NCI-H82 treated with DMSO at 0.1 percent for 48 hours (cell line): ENCODE data around the gene DRC7.
"Not testable (repeated sequence)": the region's sequence is repeated elsewhere in the genome, so short reads cannot be mapped to it uniquely, and the experiment has no call there.

Experiments
- DNase-seq: peaks from one replicate; lab custom pipeline; 2025; ENCODE audit not compliant: unreplicated experiment; lab: John Stamatoyannopoulos, UW

DRC7 gene

DNA sequence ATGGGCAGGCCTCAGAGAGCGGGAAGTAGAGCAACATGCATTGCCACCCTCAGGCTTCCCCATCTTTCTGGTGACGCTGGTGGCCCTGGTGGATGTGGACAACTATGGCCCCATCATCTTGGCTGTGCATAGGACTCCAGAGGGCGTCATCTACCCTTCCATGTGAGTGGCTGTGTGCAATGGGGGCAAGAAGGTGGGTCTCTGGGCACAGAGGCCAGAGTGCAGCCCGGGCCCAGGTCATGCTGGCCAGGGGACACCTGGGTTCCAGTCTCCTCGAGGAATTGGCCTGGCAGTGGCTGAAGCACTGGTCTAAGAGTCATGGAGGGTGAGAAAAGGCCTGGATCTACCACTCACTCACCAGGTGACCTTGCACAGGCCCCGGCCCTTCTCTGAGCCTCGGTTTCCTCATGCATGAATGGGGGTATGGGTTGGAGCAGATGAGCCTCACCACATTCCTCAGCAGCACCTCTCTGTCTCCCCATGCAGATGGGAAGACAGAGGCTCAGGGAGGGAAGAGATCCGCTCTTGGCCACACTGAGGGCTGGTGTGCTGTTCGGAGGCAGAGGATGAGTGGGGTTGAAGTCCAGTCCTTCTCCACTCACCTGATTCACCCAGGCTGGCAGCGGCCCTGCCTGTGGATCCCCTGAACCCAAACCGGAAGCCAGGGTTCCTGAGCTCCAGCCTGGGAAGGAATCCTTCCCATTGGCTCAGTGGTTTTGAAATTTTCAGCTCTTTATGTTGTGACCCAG lies 33.7 kb upstream of the DRC7 start:
- no peak for DNase-seq

- no peak for DNase-seq
Observed at GRCh38 chr16:57661510-57661909, 33.1 kb upstream of the DRC7 start.

DNA sequence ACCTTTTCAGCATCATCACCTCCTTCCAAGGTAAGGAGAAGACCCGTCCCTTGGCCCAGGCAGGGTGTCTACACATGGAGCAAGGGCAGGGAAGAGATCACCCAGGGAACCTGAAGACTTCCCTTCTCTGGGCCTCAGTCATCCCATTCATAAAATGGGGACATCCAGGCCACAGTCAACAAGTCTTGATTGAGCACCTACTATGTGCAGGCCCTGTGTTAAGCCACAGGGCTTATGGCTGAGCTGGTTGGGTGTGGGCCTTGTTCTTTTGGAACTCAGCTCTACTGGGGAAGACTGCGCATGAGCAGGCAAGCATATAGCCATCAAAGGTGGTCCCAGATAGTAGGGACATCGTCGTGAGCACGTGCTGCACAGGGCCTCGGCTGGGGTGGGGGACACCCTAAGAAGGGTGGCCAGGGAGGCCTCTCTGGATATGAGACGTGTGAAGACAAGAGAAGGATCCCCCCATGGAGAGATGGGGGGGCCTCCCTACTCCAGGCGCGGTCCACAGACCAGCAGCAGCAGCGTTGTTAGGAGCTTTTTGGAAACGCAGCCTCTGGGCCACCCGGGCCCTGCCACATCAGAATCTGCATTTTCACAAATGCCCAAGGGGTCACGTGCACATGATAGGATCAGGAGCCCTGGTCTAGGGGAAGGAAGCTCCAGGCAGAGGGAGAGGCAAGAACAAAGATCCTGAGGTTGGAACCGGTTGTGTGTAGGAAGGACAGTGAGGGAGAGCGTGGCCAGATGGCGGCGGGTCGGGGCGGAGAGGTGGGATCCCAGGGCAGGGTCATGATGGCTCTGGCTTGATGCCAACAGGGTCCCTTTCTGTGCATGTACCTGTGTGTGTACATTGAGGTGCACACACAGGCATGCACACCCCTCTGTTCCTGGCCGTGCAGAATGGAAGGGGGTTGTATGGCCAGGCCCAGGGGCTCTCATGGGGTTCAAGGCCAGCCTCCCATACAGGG lies 32.4 kb upstream of the DRC7 start:
- no peak for DNase-seq

DNA sequence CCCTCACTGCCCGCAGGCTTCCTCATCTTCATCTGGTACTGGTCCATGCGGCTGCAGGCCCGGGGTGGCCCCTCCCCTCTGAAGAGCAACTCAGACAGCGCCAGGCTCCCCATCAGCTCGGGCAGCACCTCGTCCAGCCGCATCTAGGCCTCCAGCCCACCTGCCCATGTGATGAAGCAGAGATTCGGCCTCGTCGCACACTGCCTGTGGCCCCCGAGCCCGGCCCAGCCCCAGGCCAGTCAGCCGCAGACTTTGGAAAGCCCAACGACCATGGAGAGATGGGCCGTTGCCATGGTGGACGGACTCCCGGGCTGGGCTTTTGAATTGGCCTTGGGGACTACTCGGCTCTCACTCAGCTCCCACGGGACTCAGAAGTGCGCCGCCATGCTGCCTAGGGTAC lies 31.2 kb upstream of the DRC7 start:
- DNase-seq, result no peak

GRCh38 chr16:57663917-57664661 lies 30.5 kb upstream of the DRC7 start:
- DNase-seq, result no peak

DNA sequence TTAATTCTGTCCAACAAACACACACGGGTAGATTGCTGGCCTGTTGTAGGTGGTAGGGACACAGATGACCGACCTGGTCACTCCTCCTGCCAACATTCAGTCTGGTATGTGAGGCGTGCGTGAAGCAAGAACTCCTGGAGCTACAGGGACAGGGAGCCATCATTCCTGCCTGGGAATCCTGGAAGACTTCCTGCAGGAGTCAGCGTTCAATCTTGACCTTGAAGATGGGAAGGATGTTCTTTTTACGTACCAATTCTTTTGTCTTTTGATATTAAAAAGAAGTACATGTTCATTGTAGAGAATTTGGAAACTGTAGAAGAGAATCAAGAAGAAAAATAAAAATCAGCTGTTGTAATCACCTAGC lies 30.0 kb upstream of the DRC7 start:
- DNase-seq, result no peak

DNA sequence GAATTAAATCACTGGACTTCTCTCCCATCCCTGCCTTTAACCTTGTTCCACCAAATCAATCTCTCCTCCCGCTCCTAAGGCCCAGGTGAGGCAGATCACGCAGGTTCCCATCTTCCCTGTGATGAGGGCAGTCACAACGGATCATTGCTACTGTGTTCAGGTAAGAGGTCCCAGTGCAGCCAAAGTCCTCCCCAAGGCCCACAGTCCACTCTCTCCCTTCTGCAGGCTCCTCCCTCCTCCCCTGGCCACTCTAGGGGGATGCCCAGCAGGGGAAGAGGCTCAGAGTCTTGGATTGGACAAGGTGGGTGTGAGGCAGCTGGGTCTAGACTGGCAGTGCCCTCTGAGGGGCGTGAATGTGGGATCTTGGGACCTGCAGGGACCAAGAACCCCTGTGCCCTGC lies 29.1 kb upstream of the DRC7 start:
- no peak for DNase-seq

DNA sequence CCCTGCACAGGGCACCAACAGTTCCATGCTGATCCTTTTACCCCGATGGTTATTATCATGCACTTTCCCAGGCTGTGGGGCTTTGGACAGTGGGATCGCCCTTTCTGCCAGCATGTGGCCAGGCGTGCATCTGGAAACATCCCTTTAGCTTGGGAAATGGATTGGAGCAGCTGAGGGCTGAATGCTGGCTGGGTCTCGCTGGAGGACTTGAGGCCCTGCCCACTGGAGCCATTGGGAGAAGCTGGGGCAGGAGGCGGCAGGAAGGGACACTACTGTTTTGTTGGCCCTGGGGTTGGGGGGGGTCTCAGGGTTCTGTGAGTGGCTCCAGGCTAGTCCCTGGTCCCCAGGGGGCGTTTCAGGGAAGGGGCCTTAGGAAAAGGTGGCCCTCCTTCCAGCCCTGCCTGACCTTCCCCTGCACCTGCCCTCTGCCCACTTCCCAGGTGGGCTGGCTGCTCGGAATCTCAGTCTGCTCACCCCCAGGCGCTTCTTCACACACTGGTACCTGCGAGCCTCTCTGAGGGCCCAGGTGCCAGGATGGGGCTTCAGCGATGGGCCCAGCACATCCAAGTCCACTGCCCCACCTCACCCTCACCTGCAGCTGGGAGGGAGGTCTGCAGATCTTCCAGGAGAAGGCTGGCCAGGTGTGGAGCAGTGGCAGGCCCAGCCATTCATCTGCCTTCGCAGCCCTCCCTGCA lies 28.1 kb upstream of the DRC7 start:
- no peak for DNase-seq

DNA sequence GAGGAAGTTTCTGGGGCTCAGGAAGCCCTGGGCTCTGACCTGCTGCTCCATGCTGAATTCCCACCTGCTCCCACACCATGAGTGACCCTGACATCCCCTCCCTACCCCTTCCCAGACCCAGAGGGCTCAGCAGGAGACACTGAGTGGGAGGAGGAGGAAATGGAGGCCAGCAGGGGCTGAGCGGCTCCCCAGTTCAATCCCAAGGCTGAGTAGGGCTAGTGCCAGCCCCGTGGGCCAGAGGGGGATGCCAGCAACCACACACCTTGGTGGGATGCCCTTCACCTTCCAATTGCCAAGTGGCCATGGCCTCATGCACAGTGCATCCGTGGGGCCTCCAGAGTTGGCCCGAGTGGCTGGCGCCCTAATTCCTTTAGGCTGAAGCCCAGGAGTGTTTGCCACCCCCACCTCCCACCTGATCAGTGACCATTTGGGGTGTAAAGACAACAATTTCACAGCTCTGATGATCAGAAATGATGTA lies 27.5 kb upstream of the DRC7 start:
- DNase-seq, result no peak

- DNase-seq, result no peak
Observed at GRCh38 chr16:57667526-57668262, 26.9 kb upstream of the DRC7 start.

- DNase-seq, result no peak
Observed at GRCh38 chr16:57668263-57668571, 26.4 kb upstream of the DRC7 start, which contains the start of gene ADGRG3. Gene ADGRG3, plus strand, starts transcription at chr16:57668306. Its CDS starts 42 bp downstream, at chr16:57668348.

- DNase-seq, result no peak
Observed at GRCh38 chr16:57668630-57669475, 25.8 kb upstream of the DRC7 start.

DNA sequence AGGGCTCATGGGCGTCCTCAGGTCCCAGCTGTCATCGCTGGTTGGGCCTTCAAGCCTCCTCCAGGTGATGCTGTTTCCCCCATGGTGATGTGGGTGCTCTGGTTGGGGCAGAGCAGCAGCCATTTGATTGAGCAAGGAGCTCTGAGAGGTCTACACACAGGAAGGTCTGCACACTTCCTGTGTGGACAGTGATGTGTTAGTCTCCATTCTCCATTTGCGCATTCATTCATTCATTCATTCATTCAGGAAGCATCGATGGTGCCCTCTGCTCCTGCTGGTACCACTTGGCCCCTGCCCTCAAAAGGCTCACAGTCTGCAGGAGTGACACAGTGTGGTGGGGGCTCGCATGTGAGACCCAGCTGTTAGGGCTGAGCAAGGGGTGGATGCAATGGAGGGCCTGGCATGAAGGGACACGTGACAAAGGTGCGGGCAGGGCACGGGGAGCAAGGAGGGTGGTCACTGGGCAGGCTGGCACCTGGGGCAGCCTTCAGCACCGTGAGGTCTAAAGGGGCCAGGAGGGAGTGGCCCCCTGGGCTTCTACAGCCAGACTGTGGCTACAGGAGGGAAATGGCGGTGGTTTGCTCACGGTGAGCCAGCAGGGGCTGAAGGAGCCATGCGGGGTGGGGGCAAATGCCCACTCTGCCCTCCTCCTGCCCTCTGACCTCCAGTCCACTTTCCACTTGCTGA lies 25.0 kb upstream of the DRC7 start:
- DNase-seq, result no peak

GRCh38 chr16:57670196-57670595 lies 24.4 kb upstream of the DRC7 start:
- DNase-seq, result no peak

DNA sequence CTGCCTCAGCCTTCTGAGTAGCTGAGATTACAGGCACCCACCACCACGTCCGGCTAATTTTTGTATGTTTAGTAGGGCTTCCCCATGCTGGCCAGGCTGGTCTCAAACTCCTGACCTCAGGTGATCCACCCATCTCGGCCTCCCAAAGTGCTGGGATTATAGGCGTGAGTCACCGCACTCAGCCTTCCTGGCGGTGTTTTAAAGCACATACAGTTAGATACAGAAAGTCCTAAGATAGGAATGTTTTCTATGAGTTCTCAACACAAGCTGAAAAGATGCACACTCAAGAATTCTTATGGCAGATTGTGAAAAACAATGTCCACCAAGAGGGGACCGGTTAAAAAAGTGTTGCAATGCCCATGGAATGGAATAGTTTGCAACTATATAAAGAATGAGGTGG lies 23.2 kb upstream of the DRC7 start:
- not testable (repeated sequence) for DNase-seq

GRCh38 chr16:57672416-57672815 lies 22.2 kb upstream of the DRC7 start:
- DNase-seq, result no peak

DNA sequence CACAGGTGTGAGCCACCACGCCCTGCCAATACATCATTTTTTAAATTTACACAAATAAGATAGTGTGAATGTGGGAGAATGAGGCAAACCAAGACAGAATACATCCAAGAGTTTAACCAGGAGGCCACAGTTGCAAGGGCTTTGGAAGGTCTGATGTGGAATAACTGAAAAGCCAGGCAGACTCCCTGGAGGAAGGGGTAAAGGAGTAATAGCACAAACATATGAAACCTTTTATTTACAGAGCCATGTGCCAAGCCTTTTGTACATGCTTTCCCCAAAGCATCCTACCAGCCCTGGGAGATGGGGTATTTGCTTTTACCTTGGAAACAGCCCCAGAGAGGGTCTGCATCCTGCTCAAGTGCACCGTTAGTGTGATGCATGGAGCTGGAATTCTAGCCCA lies 21.8 kb upstream of the DRC7 start:
- DNase-seq, result no peak

DNA sequence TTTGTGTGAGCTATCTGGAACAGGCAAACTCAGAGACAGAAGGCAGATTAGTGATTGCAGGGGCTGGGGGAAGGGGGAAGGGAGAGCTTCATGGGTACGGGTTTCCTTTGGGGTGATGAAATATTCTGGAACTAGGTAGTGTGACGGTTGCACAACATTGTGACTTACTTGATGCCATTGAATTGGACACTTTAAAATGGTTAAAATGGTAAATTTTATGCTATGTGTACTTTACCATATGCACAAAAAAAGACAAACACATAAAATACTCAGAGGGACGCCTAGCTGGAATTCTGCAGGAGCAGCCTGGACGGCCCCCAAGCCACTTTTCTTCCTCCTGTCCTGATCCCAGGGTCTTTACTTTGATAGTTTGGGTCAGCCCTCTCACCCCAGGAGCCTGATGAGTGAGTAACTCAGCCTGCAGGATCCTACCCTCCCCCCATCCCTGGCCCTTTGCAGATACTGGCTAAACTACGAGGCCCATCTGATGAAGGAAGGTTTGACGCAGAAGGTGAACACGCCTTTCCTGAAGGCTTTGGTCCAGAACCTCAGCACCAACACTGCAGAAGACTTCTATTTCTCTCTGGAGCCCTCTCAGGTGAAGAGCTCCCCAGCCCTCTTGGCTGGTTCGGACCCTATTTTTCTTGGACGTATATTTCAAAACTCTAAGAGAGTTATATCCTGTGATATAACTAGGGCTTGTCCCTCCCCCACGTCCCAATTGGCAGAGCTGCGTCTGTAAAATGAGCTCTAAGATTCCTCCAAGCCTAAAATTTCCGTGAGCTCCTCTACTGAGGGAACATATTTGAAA lies 18.7 kb upstream of the DRC7 start:
- DNase-seq, result no peak
